ENCODE data around the gene PKNOX1. TPM values are rescaled to one million over a fixed set of nuclear protein-coding genes. Genes with fewer than 3 reads are reported as not detected.

PKNOX1 gene
- total and polyA plus RNA-seq, 7 donors: 3.6 to 19.4 (median 9.6) TPM

DNA sequence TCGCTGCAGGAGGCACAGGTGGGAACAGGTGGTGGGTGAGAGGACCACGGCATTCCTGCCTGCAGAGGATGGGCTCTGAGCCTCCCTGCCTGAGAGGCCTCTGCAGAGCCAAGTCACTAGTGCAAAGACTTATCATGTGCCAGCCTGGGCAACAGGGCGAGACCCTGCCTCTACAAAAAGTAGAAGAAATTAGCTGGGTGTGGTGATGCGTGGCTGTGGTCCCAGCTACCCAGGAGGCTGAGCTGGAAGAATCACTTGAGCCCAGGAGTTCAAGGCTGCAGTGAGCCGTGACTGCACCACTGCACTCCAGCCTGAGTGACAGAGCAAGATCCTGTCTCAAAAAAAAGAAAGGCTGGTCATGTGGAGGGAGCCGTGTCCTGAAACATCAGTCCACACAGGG is 46.4 kb downstream of the PKNOX1 start:
- TF ChIP-seq POLR2AphosphoS5 (IDR thresholded peaks at IDR 0.05): no peak
- TF ChIP-seq, protein P1, sequence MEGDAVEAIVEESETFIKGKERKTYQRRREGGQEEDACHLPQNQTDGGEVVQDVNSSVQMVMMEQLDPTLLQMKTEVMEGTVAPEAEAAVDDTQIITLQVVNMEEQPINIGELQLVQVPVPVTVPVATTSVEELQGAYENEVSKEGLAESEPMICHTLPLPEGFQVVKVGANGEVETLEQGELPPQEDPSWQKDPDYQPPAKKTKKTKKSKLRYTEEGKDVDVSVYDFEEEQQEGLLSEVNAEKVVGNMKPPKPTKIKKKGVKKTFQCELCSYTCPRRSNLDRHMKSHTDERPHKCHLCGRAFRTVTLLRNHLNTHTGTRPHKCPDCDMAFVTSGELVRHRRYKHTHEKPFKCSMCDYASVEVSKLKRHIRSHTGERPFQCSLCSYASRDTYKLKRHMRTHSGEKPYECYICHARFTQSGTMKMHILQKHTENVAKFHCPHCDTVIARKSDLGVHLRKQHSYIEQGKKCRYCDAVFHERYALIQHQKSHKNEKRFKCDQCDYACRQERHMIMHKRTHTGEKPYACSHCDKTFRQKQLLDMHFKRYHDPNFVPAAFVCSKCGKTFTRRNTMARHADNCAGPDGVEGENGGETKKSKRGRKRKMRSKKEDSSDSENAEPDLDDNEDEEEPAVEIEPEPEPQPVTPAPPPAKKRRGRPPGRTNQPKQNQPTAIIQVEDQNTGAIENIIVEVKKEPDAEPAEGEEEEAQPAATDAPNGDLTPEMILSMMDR (IDR thresholded peaks at IDR 0.05): no peak
- TF ChIP-seq POLR2A (IDR thresholded peaks at IDR 0.05): no peak
- TF ChIP-seq EP300 (IDR thresholded peaks at IDR 0.05): no peak
- peaks cover 0 to 76% (median 30%) of the 10 kb centered on the region in 4 donors for H3K36me3 ChIP-seq
- no peak overlapping the region for H3K4me3 ChIP-seq
- H3K4me1 ChIP-seq: no peaks in the 10 kb centered on the region
- intact Hi-C loops (cut with DNase I): no loop called here
- H3K27ac ChIP-seq: no peak overlapping the region
- no peaks in the 10 kb centered on the region for H3K9me3 ChIP-seq
- no peaks in the 10 kb centered on the region for H3K27me3 ChIP-seq
- WGBS, 2 donors: 85 to 95% methylated on average over 6 of the region's 6 CpGs
- no peak for DNase-seq

DNA sequence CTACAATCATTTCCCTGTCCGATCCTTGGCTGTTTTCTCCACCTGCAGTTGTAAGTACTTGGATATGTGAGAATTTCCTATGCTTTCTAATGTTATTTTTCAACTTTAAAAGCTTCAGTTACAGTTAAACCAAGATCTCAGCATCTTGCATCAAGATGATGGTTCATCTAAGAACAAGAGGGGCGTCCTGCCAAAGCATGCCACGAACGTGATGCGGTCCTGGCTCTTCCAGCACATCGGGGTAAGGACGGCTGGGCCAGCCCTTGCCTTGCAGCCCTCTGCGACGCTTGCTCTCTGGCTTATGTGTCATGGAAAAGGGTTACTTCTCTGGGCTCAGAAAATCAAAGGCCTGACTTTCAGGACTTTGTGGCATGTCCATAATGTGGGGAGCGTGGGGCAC is 46.8 kb downstream of the PKNOX1 start:
- WGBS, 2 donors: 96% methylated on average over 10 of the region's 10 CpGs
- Histone ChIP-seq H3K36me3 (peaks cover 0 to 76% (median 29%) of the 10 kb centered on the region in 4 donors), H3K27ac (no peak overlapping the region), H3K27me3 (no peaks in the 10 kb centered on the region), H3K4me3 (no peak overlapping the region), H3K9me3 (no peaks in the 10 kb centered on the region), H3K4me1 (no peaks in the 10 kb centered on the region)
- intact Hi-C loops (cut with DNase I): no loop called here
- no peak for DNase-seq
- TF ChIP-seq POLR2AphosphoS5 (IDR thresholded peaks at IDR 0.05): no peak

DNA sequence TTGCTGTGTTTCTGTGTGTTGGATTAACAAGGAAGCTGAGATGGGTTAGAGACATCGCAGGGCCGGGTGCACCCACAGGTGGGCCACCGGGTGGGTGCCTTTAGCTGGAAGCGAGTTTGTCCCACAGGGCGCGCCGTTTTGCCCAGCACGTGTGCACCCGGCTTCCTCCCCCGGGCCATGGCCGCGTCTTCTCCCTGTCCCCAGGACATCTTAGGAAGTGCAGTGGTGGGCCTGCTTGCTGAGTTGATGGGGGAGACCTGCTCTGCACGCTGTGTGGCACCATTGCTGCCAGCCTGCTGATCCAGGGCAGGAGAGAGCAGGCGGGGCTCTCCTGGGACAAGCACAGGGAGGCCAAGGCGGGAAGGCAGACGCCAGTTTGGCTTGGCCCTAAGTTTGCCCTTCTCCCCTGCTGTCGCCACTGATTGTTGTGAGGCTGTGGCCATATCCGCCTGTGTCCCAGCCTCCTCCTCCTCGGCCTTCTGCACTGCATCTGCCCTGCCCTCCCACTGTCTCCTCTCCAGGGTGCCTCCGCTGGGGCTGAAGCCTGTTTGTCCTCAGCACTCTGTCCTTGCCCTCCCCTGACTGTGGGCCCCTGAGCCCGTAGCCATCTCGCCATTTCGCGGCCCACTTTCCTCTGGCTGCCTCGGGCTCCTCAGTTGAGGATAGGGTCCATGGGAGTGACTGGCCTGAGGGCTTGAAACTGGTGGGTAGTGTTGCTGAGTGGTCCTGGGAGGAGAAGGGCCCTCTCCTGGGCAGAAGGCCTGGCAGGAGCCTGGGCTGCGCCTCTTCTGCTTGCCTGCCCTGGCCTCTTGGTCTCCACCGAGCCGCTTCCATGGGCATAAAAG is 47.6 kb downstream of the PKNOX1 start:
- no peak overlapping the region for H3K27ac ChIP-seq
- no peak overlapping the region for H3K4me3 ChIP-seq
- no peak for DNase-seq
- TF ChIP-seq POLR2A (IDR thresholded peaks at IDR 0.05) (no peak), EP300 (IDR thresholded peaks at IDR 0.05) (no peak), POLR2AphosphoS5 (IDR thresholded peaks at IDR 0.05) (no peak)
- TF ChIP-seq, protein P1 (IDR thresholded peaks at IDR 0.05): no peak
- intact Hi-C loops (cut with DNase I): no loop called here
- H3K4me1 ChIP-seq: no peaks in the 10 kb centered on the region
- H3K27me3 ChIP-seq: no peaks in the 10 kb centered on the region
- 96% methylated on average over 28 of the region's 28 CpGs for WGBS, 2 donors
- no peaks in the 10 kb centered on the region for H3K9me3 ChIP-seq
- H3K36me3 ChIP-seq: peaks cover 0 to 74% (median 25%) of the 10 kb centered on the region in 4 donors

DNA sequence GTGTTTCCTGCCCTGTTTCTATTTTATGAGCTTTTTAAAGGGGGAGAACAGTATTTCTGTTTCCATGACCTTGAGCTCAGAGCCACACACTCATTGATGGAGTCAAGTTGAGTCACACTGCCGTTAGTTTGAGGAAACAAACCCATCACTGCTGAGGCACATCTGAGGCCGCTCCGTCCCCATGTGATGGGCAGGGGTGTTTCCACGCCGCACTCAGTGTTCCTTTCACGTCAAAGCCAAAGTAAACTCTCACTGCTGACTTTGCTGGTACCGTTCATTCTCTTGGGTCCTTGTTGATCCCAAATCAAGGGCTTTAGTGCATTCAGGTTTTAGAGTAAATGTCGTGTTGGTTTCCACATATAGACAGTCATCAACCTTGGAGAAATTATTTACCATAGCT is 48.8 kb downstream of the PKNOX1 start:
- Histone ChIP-seq H3K27ac (no peak overlapping the region), H3K4me3 (no peak overlapping the region), H3K36me3 (peaks cover 0 to 73% (median 28%) of the 10 kb centered on the region in 4 donors), H3K9me3 (no peaks in the 10 kb centered on the region), H3K27me3 (no peaks in the 10 kb centered on the region), H3K4me1 (no peaks in the 10 kb centered on the region)
- TF ChIP-seq POLR2AphosphoS5 (IDR thresholded peaks at IDR 0.05) (no peak), EP300 (IDR thresholded peaks at IDR 0.05) (no peak), POLR2A (IDR thresholded peaks at IDR 0.05) (no peak)
- TF ChIP-seq, protein P1 (IDR thresholded peaks at IDR 0.05): no peak
- DNase-seq: no peak
- WGBS, 2 donors: 92 to 95% methylated on average over 8 of the region's 8 CpGs
- intact Hi-C loops (cut with DNase I): no loop called here

DNA sequence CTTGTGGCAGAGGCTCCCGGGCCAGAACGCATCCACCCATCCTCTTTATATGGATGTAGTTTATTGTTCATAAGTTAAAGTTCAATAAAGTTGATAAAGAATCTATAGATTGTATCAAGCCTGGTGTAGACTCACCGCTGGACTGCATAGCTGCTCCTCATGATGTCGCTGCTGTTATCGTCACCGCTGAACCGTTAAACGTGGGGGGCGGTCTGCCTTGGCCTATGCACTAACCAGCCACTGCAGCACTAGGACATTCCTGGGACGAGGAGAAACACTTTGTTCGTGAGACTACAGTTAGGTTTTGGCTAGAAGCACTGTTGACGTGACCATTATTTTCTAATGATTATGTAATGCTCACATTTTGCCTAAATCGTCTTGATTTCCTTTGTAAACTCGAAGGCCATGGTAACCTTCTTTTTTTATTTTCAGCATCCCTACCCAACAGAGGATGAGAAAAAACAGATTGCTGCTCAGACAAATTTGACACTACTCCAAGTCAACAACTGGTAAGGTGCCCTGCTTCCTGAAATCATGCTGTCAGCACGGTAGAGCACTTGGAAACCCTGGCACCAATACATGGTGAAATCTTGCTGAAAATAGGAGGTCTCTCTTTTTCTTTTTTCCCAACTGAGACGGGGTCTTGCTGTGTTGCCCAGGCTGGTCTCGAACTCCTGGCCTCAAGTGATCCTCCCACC is 50.2 kb downstream of the PKNOX1 start:
- H3K4me3 ChIP-seq: no peak overlapping the region
- peaks cover 0 to 81% (median 34%) of the 10 kb centered on the region in 4 donors for H3K36me3 ChIP-seq
- intact Hi-C loops (cut with DNase I): no loop called here
- no peak for TF ChIP-seq POLR2A (IDR thresholded peaks at IDR 0.05)
- no peak for TF ChIP-seq EP300 (IDR thresholded peaks at IDR 0.05)
- no peak for TF ChIP-seq POLR2AphosphoS5 (IDR thresholded peaks at IDR 0.05)
- TF ChIP-seq, protein P1 (IDR thresholded peaks at IDR 0.05): no peak
- H3K9me3 ChIP-seq: no peaks in the 10 kb centered on the region
- 92 to 94% methylated on average over 17 of the region's 17 CpGs for WGBS, 2 donors
- H3K27ac ChIP-seq: no peak overlapping the region
- no peaks in the 10 kb centered on the region for H3K27me3 ChIP-seq
- DNase-seq: no peak
- no peaks in the 10 kb centered on the region for H3K4me1 ChIP-seq
